CD4-positive, alpha-beta T cell treated with Interleukin-21 for 1 hour (primary cell): ENCODE measurements around the gene FCGR3A.
"Not testable (repeated sequence)": the region's sequence is repeated elsewhere in the genome, so short reads cannot be mapped to it uniquely, and the experiment has no call there.

Experiments used
- DNase-seq: peaks from one replicate; pipeline ENCODE4 v3.0.0-alpha.2; 2020

The FCGR3A gene

DNA sequence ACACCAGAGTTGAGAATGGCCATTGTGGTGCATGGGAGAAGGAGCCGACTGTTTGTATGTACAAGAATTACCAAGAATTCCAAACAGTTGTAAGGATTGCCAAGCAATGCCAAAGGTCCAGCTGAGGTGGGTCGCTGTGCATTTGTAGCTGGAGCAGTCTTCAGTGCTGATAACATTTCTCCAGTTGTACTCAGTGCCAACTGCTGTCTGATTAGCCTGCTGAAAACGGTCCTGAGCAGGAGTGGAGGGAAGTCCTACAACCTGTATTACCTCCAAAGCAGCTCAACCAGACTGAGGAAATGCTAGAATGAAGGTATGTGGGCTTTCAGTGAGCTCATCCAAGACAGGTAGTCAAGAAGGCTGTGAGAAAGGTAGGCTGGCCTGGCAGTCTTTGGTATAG, 6.5 kb upstream of the FCGR3A start:
- not testable (repeated sequence) for DNase-seq

GRCh38 chr1:161554815-161555417, 5.3 kb upstream of the FCGR3A start:
- DNase-seq, result peak; percentile 46

DNA sequence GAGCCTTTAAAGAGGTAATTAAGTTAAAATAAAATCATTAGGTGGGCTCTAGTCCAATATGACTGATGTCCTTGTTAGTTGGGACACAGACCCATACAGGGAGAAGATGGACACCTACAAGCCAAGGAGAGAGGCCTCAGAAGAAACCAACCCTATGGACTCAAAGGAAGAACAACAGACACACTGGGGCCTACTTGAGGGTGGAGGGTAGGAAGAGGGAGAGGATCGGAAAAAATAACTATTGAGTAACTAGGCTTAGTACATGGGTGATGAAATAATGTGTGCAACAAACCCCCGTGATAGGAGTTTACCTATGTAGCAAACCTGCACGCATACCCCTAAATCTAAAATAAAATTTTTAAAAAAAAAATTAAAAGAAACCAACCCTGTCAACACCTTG, 4.7 kb upstream of the FCGR3A start:
- DNase-seq, result not testable (repeated sequence)

DNA sequence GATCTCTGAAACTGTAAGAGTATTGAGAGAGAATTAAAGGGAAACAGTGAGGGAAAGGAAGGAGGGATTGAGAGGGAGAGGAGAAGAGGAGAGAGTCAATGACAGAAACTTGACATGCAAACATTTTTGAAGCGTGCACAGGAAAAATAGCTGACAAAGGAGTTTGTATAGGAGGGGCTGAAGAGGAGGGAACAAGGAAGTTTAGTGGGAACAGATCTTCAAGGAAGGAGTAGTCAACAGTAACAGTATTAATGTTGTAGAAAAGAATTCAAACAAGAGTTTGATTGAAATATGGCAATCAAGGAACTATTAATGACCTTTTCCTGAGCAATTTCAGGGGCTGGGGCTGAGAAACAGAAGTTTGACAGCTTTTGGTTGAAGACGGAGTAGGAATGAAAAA, 4.0 kb upstream of the FCGR3A start:
- not testable (repeated sequence) for DNase-seq

DNA sequence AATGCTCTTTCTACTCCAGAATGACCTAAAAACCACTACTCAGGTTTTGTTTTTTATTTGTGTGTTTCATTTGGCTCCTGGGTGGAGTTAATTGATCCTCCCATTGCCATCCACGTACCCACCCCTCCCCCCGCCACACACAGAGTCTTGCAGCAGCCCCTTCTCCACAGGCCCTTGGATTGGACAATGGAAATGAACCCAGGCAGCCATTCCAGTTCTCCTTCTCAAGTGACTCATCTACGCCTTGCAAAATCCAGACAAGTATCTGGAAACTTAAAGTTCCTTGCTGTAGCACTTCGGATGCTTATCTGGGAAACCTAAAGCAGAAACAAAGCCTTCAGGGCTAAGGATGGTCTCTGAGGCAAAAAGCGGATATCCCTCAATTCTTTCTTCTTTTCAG, 1.3 kb upstream of the FCGR3A start:
- DNase-seq, result not testable (repeated sequence)

- DNase-seq, result not testable (repeated sequence)
These were observed 740 bp downstream of the FCGR3A start for GRCh38 chr1:161548749-161549406.

GRCh38 chr1:161547995-161548741, 1.4 kb downstream of the FCGR3A start:
- not testable (repeated sequence) for DNase-seq

DNA sequence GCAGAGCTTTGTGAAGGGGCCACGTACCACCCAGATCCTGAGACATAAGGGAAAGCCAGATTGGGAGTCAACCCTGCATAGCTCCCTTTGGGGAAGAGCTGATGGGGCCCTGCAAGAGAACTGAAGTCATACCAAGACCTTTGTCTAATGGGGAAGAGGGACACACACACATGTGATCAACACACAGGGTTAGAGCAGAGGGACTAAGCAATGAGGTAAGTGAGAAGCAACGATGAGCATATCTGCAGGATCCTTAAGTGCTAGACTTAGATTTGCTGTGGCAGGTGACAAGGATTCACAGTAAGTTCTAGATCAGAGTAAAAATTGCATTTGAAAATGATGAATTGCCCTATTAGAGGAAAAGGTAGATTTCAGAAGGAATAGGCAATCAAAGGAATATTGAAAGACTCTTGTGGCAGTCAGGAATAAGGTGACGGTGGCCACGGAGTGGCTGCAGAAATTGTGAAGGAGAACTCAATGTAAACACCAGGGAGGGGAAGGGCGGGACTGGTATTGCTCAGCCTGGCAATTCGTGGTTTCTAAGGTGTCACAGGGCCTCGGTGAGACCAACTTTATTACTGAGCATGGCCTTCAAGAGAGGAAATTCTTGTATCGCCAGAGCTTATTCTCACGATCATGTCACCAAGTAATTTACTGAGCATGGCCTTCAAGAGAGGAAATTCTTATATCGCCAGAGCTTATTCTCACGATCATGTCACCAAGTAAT, 4.5 kb downstream of the FCGR3A start:
- DNase-seq, result peak; percentile 43

- DNase-seq, result peak; percentile 35
These were observed 6.5 kb downstream of the FCGR3A start for GRCh38 chr1:161543125-161543524.

- peak; percentile 81 for DNase-seq
These were observed 7.5 kb downstream of the FCGR3A start for GRCh38 chr1:161542091-161542559.

GRCh38 chr1:161540570-161540960, 9.1 kb downstream of the FCGR3A start:
- DNase-seq, result not testable (repeated sequence)

- DNase-seq, result peak; percentile 93
These were observed 9.7 kb downstream of the FCGR3A start for GRCh38 chr1:161539731-161540569.

DNA sequence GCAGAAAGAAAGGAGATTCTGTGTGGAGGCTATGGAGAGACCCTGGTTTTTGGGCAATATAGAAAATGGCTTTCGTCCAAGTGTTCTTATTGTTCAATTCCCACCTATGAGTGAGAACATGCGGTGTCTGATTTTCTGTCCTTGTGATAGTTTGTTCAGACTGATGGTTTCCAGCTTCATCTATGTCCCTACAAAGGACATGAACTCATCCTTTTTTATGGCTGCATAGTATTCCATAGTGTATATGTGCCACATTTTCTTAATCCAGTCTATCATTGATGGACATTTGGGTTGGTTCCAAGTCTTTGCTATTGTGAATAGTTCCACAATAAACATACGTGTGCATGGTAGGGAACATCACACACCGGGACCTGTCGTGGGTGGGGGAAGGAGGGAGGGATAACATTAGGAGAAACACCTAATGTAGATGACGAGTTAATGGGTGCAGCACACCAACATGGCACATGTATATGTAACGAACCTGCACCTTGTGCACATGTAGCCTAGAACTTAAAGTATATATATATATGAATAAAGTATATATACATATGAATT, 10.6 kb downstream of the FCGR3A start:
- DNase-seq, result not testable (repeated sequence)

DNA sequence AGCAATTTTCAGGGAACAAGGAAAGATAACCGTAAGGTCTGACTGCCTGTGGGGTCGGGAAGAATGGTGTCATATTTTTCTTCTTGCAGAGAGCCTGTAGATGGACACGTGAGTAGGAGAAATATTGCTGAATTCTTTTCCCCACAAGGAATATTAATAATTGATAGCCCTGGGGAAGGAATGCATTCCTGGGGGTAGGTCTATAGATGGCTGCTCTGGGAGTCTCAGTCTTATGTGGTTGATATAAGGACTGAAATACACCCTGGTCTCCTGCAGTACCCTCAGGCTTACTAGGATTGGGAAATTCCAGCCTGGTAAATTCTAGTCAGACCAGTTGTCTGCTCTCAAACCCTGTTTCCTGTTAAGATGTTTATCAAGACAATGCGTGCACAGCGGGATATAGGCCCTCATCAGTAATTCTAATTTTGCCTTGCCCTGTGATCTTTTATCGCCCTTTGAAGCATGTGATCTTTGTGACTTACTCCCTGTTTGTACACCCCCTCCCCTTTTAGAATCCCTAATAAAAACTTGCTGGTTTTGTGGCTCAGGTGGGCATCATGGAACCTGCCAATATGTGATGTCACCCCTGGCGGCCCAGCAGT, 12.4 kb downstream of the FCGR3A start:
- not testable (repeated sequence) for DNase-seq

- not testable (repeated sequence) for DNase-seq
These were observed 16.7 kb downstream of the FCGR3A start for GRCh38 chr1:161532644-161533567.

DNA sequence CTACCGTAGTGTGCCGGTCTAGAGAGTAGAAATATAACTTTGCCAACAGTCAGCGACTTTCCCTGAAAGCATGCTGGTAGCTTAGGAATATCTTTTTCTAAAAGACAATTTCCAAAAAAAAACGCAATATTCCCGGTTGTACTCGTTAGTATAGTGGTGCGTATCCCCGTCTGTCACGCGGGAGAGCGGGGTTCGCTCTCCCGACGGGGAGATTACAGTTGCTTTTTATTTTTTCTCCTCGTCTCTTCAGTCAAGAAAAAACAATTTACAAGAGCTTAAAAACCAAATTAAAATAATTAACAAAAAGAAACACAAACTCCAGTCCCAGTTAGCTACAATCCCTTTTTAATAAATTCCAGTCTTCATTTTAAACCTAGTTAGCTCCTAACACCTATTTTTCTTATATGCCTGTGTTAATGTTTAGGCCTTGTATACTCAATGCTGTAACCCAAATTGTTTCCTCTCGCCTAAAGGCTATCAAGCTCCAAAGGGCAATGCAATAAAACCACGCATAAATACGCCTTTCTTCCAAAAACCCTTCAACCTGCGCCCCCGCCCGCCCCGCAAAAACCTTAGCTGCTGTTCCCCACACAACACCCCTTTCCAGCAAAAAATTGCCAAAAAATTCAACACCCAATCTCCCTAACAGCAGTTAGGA, 17.5 kb downstream of the FCGR3A start:
- DNase-seq, result no peak

GRCh38 chr1:161530671-161531641, 18.7 kb downstream of the FCGR3A start:
- DNase-seq, result peak; percentile 96

GRCh38 chr1:161530158-161530557, 19.5 kb downstream of the FCGR3A start:
- peak; percentile 85 for DNase-seq
